ENCODE results near the gene PTPN14. TPM values are rescaled to one million over a fixed set of nuclear protein-coding genes. Genes with fewer than 3 reads are reported as not detected.

Gene PTPN14
- total RNA-seq, 1 experiment from 2014 or later = 37.5 TPM

DNA sequence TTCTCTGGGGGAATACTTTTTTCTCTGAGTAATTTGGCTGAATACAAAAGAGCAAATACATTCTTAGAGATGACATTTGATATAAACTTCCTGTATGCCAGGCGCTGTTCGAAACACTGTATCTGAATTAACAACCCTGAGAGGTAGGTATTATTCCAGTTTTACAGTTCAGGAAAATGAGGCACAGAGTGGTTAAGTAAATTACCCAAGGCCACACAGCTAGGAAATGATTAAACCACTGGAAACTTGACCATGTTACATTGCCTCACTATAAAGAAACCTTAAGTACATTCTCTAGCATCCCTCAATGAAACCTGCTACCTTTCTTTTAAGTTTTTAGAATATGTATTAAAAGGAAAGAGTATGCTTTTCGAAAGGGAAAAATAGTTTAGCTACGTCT lies 215.8 kb downstream of the PTPN14 start:
- no peaks in the 10 kb centered on the region for H3K9me3 ChIP-seq (ENCODE audit: control insufficient read depth in 1 of 2, insufficient read depth in 1 of 2, low read depth in 1 of 2, low read length in 2 of 2)
- POLR2A ChIA-PET = no interaction called here
- no peak overlapping the region for H3K9ac ChIP-seq (ENCODE audit: low read length)
- H2AFZ ChIP-seq (ENCODE audit: low read depth, low read length, poor library complexity, severe bottlenecking) = no peak overlapping the region
- DNase-seq (ENCODE audit: low read depth, low spot score) = no peak
- no peaks in the 10 kb centered on the region for H3K27me3 ChIP-seq (ENCODE audit: insufficient read depth, low read length)
- no peak for ATAC-seq
- TF ChIP-seq SRF (IDR thresholded peaks at IDR 0.05; ENCODE audit: low read depth) (no peak), EZH2 (IDR thresholded peaks at IDR 0.05) (no peak), POLR2AphosphoS5 (IDR thresholded peaks at IDR 0.05; ENCODE audit: low read depth, low read length) (no peak), TCF7L2 (IDR thresholded peaks at IDR 0.05; ENCODE audit: borderline replicate concordance, extremely low read depth, insufficient read depth, insufficient read length) (no peak)
- TF ChIP-seq, protein P1, sequence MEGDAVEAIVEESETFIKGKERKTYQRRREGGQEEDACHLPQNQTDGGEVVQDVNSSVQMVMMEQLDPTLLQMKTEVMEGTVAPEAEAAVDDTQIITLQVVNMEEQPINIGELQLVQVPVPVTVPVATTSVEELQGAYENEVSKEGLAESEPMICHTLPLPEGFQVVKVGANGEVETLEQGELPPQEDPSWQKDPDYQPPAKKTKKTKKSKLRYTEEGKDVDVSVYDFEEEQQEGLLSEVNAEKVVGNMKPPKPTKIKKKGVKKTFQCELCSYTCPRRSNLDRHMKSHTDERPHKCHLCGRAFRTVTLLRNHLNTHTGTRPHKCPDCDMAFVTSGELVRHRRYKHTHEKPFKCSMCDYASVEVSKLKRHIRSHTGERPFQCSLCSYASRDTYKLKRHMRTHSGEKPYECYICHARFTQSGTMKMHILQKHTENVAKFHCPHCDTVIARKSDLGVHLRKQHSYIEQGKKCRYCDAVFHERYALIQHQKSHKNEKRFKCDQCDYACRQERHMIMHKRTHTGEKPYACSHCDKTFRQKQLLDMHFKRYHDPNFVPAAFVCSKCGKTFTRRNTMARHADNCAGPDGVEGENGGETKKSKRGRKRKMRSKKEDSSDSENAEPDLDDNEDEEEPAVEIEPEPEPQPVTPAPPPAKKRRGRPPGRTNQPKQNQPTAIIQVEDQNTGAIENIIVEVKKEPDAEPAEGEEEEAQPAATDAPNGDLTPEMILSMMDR (IDR thresholded peaks at IDR 0.05 in 2 of 3, conservative IDR thresholded peaks at IDR 0.05 in 1 of 3; ENCODE audit: borderline replicate concordance in 1 of 3, insufficient read depth in 1 of 3, low read depth in 2 of 3, low read length in 2 of 3) = no peak
- TF ChIP-seq, protein P2, sequence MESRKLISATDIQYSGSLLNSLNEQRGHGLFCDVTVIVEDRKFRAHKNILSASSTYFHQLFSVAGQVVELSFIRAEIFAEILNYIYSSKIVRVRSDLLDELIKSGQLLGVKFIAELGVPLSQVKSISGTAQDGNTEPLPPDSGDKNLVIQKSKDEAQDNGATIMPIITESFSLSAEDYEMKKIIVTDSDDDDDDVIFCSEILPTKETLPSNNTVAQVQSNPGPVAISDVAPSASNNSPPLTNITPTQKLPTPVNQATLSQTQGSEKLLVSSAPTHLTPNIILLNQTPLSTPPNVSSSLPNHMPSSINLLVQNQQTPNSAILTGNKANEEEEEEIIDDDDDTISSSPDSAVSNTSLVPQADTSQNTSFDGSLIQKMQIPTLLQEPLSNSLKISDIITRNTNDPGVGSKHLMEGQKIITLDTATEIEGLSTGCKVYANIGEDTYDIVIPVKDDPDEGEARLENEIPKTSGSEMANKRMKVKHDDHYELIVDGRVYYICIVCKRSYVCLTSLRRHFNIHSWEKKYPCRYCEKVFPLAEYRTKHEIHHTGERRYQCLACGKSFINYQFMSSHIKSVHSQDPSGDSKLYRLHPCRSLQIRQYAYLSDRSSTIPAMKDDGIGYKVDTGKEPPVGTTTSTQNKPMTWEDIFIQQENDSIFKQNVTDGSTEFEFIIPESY (IDR thresholded peaks at IDR 0.05; ENCODE audit: extremely low read depth, insufficient replicate concordance, low read length) = no peak
- H3K4me1 ChIP-seq (ENCODE audit: control insufficient read depth in 1 of 2, insufficient read depth in 2 of 2, low read length in 2 of 2) = no peaks in the 10 kb centered on the region
- no peak overlapping the region for H3K27ac ChIP-seq (ENCODE audit: low read depth, low read length)
- intact Hi-C loops (cut with micrococcal nuclease) = no loop called here
- H3K9me2 ChIP-seq (ENCODE audit: insufficient read depth) = no peaks in the 10 kb centered on the region
- no TSS peak for BruUV-seq (replicated peaks)
- CTCF ChIA-PET = interaction anchor here (1.3 kb wide), 1 partner anchor 249 kb away, joined by 8 read pairs; no protein-coding TSS in a partner anchor
- no peak overlapping the region for H3K4me3 ChIP-seq (replicated peaks in 1 of 2; ENCODE audit: low read depth in 1 of 2, low read length in 2 of 2)
- RAD21 ChIA-PET (ENCODE audit: low non-redundant PET in 1 of 2, low total read pairs in 2 of 2, uncharacterized antibody in 2 of 2, unreplicated experiment in 2 of 2) = no interaction called here
- no peak overlapping the region for H3K4me2 ChIP-seq (ENCODE audit: low read length)
- no peaks in the 10 kb centered on the region for H3K79me2 ChIP-seq (ENCODE audit: insufficient read depth, low read length)
- H3K36me3 ChIP-seq (ENCODE audit: control insufficient read depth in 1 of 2, insufficient read depth in 2 of 2, low read length in 2 of 2) = no peaks in the 10 kb centered on the region; a peak in 1 of 4 replicates
- no peaks in the 10 kb centered on the region for H4K20me1 ChIP-seq (ENCODE audit: insufficient read depth)
